AG08396 (cell line): Measurements from ENCODE around the gene HIBADH.
"Not testable (repeated sequence)": the region's sequence is repeated elsewhere in the genome, so short reads cannot be mapped to it uniquely, and the experiment has no call there.

Source experiments
- DNase-seq: peaks from one replicate; pipeline ENCODE4 v3.0.0; 2012; ENCODE audit warnings: low spot score, mixed read lengths

HIBADH gene

GRCh38 chr7:27546610-27547009 is 116.1 kb downstream of the HIBADH start:
- no peak for DNase-seq

DNA sequence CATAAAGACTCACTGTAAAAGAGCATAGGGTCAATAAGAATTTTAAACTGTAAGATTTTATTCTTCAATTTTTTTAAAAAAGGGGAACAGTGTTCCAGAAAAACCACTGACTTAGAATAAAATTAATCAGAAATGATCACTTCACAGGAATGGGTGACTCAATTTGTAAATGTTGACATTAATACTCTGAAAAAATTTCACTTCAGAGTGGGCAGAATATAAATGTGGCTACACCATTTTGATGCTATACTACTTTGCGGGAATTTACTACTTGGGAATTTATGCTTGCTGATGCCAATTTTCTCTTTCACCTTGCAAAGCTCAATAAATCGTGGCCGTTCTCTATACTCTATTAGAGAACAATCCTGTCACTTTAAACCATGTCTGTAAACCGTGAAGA is 126.9 kb downstream of the HIBADH start:
- no peak for DNase-seq

DNA sequence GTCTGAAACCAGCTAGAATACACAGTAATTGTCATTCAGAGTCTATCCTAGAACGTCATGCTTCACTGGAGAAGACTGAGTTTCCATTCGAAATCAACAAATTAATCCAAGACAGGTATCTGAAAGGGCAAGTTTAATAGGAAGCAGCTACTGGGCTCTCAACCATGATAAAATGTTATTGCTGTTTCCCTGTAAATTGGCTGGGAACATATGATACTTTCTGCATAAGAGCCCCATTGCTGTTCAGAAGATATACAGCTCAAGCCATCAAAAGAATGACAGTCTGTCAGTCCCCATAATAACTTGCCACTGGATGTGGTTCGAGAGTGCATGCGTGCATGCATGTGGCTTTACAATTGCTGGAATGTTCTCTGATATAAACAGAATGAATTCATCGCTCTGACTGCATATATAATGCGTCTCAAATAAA is 129.0 kb downstream of the HIBADH start:
- DNase-seq, result no peak

DNA sequence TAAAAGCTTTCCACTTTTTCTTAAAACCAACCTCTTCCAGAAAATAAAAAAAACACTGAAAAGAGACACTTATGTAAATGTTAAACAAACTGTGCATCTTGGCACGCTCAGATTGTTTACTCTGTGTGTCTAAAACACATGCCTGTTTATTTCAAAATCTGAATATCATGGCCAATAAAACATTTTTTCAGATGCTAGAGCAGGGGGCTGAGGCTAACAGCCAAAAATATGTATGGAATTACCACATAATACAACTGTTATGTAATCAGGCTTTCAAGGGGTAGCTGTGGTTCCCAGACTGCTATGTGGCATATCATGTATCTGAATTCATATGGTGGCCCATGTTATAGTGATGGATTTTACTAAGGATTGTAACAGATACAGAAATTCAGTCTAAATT is 130.4 kb downstream of the HIBADH start:
- no peak for DNase-seq

- DNase-seq, result no peak
Observed at GRCh38 chr7:27527348-27527714, 135.4 kb downstream of the HIBADH start.

DNA sequence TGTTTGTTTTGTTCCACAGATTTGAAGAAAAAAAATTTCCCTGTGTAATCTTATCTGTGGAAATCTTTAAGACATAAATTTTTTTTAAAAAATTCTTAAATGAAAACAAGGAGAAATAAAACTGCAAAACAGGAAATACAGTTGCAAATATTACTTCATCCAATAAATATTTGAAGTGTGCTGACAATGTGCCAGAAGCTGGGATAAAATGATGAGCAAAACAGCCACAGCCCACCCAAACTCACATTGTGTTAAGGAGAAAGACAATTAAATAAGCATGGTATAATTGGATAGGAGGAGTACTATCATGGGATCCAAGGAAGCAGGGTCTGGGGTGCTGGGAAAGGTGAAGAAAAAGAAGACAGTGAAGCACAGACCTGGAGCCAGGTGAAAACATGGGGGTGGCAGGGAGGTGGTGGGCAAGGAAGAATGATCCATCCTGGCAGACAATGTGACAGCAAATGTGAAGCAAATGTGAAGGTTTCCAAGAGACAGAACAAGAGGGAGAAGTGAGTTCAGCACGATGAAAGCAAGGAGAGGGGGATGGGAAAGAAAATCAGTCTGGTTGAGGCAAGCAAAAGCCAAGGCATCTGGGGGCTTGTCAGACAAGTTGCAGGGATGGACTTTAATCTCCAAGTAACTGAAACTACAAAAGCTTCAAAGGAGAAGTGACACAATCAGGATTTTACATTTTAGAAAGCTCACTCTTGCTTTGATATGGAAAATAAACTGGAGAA is 135.9 kb downstream of the HIBADH start:
- DNase-seq, result no peak

- DNase-seq, result no peak
Observed at GRCh38 chr7:27526131-27526530, 136.6 kb downstream of the HIBADH start.

DNA sequence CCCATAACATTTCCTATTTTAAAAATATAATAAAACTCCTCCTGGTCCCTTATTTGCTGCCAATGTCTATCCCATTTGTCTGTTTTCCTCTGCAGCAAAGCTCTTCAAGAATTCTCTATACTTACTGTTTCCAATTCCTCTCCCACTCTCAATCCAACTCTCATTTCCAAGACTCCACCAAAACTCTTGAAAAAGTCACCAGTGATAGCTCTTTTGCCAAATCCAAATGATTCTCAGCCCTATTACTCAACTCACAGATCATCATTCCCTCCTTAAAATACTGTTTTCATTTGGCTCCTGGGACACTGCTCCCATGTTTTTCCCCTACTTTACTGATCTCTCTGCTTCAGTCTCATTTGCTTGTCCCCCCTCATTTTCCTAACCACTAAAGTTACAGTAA is 139.4 kb downstream of the HIBADH start:
- DNase-seq, result no peak

DNA sequence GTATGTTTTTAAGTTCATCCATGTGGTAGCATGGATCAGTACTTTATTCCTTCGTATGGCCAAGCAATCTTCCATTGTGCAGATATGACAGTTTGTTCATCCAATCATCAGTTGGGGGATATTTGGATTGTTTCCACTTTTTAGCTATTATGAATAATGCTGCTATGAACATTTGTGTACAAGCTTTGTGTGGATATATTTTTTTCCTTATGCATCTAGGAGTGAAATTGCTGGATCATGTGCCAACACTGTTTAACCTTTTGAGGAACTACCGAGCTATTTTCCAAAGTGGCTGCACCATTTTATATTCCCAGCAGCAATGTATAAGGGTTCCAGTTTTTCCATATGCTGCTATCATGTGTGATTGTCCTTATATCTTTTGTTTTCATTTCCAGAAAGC is 140.1 kb downstream of the HIBADH start:
- DNase-seq, result no peak

DNA sequence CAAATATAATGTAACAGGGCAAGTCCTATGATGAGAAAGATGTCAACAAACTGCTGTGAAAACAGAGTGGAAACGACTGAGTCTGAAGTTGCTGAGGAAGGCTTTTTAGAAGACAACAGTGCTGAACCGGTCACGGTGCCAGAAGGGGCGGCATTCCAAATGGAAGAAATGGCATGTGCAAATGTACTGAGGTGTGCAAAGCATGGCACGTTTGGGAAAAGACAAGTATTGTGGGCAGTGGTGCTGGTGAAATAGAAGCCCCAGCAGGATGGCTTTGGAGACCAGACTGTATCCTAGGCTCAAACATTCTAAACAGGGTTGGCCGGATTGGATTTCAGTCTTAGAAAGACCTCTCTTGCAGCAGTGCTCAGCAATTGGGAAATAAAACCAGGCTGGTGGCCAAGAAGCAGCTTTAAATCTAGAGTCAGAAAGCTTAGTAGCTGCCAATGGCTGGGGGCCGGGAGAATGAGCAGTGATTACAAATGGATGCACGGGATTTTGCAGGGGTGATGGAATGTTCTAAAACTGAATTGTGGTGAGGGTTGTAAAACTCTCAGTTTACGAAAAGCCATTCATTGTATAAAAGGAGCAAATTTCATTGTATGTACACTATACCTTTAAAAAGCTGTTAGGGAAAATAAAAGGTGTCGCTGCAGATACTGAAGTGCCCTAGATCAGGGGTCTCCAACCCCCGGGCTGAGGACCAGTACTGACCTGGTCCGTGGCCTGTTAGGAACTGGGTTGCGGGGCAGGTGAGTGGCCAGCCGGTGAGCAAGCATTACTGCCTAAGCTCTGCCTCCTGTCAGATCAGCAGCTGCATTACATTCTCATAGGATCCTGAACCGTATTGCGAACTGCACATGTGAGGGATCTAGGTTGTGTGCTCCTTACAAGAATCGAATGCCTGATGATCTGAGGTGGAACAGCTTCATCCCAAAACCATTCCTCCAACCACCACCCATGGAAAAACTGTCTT is 141.6 kb downstream of the HIBADH start:
- peak; percentile 36 for DNase-seq

GRCh38 chr7:27519793-27520469 is 142.8 kb downstream of the HIBADH start:
- DNase-seq, result no peak

DNA sequence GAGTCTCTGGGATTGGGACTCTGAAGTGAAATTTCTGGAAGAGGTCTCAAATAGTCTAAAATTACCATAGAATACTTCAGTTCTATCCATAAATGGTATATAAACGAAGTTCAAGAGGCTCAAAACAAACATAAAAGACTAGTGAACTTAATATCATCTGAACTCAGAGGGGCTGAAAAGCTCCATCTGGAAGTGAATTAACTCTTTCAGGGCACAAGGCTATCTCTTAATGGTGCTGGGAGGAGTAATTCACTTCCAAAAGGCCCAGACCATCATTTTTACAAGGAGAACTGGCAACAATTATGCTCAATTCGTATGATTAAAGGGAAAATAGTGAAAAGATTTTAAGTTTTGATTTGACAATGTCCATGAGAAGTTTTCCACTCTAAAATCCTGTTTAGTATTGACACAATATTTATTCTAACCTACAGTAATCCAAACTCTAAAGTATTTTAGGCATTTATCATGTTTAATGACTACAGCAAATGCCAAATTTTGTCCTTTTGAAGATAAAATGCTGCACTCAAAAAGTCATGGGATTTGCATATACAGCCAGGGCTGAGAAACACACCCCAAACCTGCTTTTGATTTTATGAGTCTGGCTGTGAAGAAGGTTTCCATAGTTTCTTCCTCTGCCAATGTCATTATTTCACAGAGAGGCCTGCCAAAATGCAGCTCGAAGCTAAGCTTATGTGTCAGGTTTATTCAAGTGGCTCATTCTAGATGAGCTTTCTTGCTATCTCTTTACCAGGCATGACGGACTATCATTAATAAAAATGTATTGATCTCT is 143.9 kb downstream of the HIBADH start:
- DNase-seq, result no peak

- no peak for DNase-seq
Observed at GRCh38 chr7:27516421-27516820, 146.3 kb downstream of the HIBADH start.

DNA sequence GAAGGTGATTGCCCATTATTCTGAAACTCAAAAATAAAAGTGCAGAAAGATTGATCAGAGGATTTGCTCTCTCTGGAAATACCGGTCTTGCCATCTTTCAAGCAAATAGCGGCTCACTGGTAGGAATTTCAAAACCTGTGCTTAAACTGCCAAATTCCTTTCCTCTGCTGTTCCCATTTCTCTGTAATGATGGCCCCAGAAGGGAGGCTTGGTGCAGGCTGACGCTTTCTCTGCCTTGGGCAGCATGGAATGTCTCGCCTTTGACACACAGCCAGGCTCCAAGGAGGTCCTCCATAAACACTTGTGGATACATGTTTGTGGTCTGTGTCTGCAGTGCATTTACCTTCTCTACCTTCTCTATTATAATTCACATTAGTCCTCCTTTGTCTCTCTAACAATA is 146.8 kb downstream of the HIBADH start:
- DNase-seq, result no peak

DNA sequence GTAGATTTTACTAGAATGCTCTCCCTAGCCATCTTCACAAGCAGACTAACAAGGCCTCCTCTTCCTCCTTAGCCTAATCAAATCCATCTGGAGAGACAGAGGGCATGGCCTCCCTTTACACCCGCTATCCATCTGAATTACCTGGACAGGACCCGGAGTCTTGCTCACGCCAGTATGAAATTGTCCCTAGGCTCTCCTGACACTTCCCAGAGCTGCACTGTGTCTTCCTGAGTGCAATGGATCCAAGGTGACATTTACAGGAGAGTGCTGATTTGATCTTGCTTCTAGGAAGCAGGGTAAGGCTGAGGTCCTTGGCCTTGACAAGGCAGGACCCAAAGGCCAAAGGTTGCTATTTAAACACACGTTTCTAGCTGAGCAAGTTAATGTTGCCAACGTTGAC is 147.8 kb downstream of the HIBADH start:
- no peak for DNase-seq

GRCh38 chr7:27513885-27514284 is 148.8 kb downstream of the HIBADH start:
- DNase-seq, result no peak

DNA sequence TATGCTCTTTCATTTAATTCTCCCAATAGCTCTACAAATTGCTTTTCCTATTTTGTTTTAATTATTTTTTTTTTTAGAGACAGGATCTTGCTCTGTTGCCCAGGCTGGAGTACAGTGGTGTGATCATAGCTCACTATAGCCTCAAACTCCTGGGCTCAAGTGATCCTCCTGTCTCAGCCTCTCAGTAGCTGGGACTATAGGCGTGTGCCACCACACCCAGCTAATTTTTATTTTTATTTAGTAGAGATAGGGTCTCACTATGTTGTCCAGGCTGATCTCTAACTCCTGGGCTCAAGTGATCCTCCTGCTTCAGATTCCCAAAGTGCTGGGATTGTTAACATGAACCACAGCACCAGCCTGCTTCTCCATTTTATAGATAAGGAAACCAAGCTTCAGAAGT is 151.3 kb downstream of the HIBADH start:
- not testable (repeated sequence) for DNase-seq

DNA sequence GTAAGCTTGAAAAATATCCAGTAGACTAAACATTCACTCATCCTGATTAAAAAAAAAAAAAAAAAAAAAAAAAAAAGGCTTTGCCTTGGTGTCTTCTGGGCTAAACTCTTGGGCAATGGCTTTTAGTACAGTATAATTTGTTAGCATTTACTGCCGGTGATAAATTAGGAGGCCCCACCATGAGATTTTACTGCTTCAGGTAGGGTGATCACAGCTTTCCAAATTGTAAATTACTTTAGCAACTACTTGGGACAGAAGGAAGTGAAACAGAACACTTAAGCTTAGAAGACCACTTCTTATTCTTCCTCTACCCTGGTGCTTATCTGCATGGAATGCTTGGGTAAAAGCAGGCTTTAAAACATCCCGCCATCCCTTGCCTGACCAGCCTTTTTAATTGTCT is 152.1 kb downstream of the HIBADH start:
- DNase-seq, result no peak

DNA sequence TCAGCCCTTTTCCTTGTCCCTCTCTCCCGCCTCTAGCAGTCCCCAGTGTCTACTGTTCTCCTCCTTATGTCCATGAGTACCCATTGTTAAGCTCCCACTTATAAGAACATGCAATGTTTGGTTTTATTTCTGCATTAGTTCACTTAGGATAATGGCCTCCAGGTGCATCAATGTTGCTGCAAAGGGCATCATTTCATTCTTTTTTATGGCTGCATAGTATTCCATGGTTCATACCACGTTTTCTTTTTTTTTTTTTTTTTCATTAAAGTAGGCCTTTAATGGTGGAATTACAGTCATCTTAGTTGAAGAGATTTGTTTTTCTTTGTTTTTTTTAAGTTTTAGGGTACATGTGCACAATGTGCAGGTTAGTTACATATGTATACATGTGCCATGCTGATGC is 160.8 kb downstream of the HIBADH start:
- not testable (repeated sequence) for DNase-seq

GRCh38 chr7:27501001-27501400 is 161.7 kb downstream of the HIBADH start:
- no peak for DNase-seq

GRCh38 chr7:27492224-27492623 is 170.5 kb downstream of the HIBADH start:
- DNase-seq, result no peak

DNA sequence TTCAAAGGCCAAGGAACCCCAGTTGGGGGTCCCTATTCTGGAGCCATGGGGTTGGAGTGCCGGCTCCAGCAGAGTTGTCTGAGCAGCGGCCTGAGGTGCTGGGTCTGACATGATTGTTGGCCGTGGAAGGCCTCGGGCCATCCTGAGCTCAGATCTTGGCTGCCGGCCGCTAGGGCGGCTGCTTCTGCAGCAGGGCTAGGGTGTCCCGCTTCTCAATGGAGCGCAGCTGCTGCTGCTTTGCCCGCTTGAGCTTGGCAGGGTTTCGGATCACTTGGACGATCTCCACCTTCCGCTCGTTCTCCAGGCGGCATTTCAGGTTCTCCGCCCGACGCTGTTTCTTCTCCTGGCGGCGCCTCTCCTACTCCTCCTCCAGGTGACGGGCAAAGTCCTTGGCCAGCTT is 171.1 kb downstream of the HIBADH start:
- DNase-seq, result no peak
